Adrenal gland (tissue), 12 donors: ENCODE measurements around the gene LYPD6B. TPM values are rescaled to one million over a fixed set of nuclear protein-coding genes. Genes with fewer than 3 reads are reported as not detected.
A peak's percentile ranks its signal among the peaks of the same experiment; 100 is the strongest.

Experiments used
- DNase-seq, 7 donors: peaks; one replicate each; pipeline ENCODE4 v3.0.0-alpha.2; 2019 to 2020
- H3K27ac ChIP-seq, 5 donors: fragments of 200-600 bp; sonication (generic) in 4 of 5; 1 replicate in 3 of 5; 2 replicates in 2 of 5; pipeline versions ENCODE4 v1.5.1 to v1.8.0; 2016 to 2020; ENCODE audit warnings: mild to moderate bottlenecking in 1 of 5
- H3K27me3 ChIP-seq: fragments of 200-600 bp; 2 replicates; pipeline ENCODE4 v1.8.0; 2021
- H3K36me3 ChIP-seq, 2 donors: fragments of 200-600 bp; replicated peaks in 1 of 2; 1 replicate in 1 of 2; 2 replicates in 1 of 2; pipeline versions ENCODE4 v1.5.1 to v1.8.0; 2018 to 2022
- H3K4me1 ChIP-seq, 2 donors: fragments of 200-600 bp; replicated peaks in 1 of 2; 1 replicate in 1 of 2; 2 replicates in 1 of 2; pipeline versions ENCODE4 v1.5.1 to v1.8.0; 2018 to 2021
- H3K4me3 ChIP-seq, 4 donors: fragments of 200-600 bp; sonication (generic) in 3 of 4; one replicate each; pipeline ENCODE4 v1.5.1; 2016 to 2018
- H3K9me3 ChIP-seq, 3 donors: fragments of 200-600 bp; sonication (generic) in 1 of 3; replicated peaks in 1 of 3; 1 replicate in 2 of 3; 2 replicates in 1 of 3; pipeline versions ENCODE4 v1.5.1 to v1.8.0; 2016 to 2021
- POLR2A ChIP-seq, 2 donors: fragments of 450-650 bp; IDR thresholded peaks; one replicate each; pipeline ENCODE4 v1.6.1; 2017; ENCODE audit warnings: antibody characterized with exemption in 2 of 2, mild to moderate bottlenecking in 2 of 2, moderate library complexity in 1 of 2
- WGBS, 4 donors: extraction: QIAGEN DNeasy Blood & Tissue Kit in 2 of 4; methylation state at CpG; one replicate each; pipeline versions ENCODE4 v1.1.5 to v1.1.7; 2013 to 2017; 5-methylcytosine and 5-hydroxymethylcytosine counted together
- intact Hi-C, 2 donors: fragments of 100-400 bp; cut with DNase I; formaldehyde crosslinking; loops; one replicate each; pipeline versions ENCODE4 v1.14.1 to v1.15.0; 2022 to 2023
- polyA plus RNA-seq, 3 donors: library from polyadenylated mRNA; stranded (reverse); fragments of 200-250 nt in 2 of 3; fragments of 350-450 nt in 1 of 3; fragmentation: Illumina TruSeq in 1 of 3; extraction: RNeasy Lipid Tissue Mini Kit (QIAGEN cat#74804) in 1 of 3; gene quantifications; one replicate each; pipeline ENCODE4 v1.2.3, GENCODE V29; 2013 to 2014
- total RNA-seq, 9 donors: library from RNA; depleted of rRNA in 4 of 9; stranded (reverse); fragments of >200 nt in 4 of 9; fragments of 120-200 nt in 1 of 9; fragmentation: NEBNext Ultra II Directional in 1 of 9; extraction: Animal tissue kit (Norgen Biotek cat#: 25700) in 1 of 9; gene quantifications; one replicate each; pipeline versions ENCODE4 v1.1.0 to v1.2.4, GENCODE V29; 2013 to 2023
- TF ChIP-seq, protein P1 (sequence below), 6 experiments: fragments of 450-650 bp in 4 of 6; fragments of 200-600 bp in 2 of 6; sonication (generic) in 1 of 6; IDR thresholded peaks; 1 replicate in 5 of 6; 2 replicates in 1 of 6; pipeline versions ENCODE4 v1.5.1 to v1.8.0; 2016 to 2021; ENCODE audit warnings: antibody characterized with exemption in 6 of 6, mild to moderate bottlenecking in 2 of 6, moderate library complexity in 1 of 6
- donor health status: healthy with polysubstance abuse.
- donor health status: Bipolar disorder and iron deficiency.
- donor health status: DM: yes; HTN: yes; CAD: no.
- donor health status: DM: no; HTN: no; CAD: no.
- donor health status: DM: no; HTN: no; CAD: no.
- donor health status: DM: yes; HTN: yes; CAD: no.

LYPD6B gene
- total and polyA plus RNA-seq, 12 donors: 0.15 to 0.98 (median 0.50) TPM; not detected in 2

DNA sequence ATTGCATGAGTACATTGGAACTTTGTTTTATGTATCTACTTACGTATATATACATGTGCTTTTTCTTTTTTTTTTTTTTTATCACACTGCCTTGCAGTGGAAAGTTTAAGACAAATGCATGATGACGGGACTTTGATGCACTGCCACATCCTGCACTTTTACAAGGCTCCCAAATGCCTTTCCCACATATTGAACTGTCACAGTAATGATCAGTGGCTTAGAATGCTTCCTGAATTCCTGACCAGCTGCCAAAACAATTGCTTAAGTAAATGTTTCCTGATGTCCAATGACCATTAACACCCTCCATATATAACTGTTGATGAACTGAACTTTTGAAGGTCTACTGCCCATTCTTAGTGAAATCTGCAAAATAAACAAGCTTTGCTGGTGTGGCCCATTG is 60.2 kb downstream of the LYPD6B start:
- H3K9me3 ChIP-seq: no peaks in the 10 kb centered on the region
- no peak overlapping the region for H3K4me3 ChIP-seq
- intact Hi-C loops: no loop called here
- H3K36me3 ChIP-seq: no peaks in the 10 kb centered on the region
- peak in 1 of 7 donors; percentile 26 for DNase-seq
- no peak overlapping the region for H3K27ac ChIP-seq
- no peak for TF ChIP-seq POLR2A (IDR thresholded peaks at IDR 0.05)
- TF ChIP-seq, protein P1, sequence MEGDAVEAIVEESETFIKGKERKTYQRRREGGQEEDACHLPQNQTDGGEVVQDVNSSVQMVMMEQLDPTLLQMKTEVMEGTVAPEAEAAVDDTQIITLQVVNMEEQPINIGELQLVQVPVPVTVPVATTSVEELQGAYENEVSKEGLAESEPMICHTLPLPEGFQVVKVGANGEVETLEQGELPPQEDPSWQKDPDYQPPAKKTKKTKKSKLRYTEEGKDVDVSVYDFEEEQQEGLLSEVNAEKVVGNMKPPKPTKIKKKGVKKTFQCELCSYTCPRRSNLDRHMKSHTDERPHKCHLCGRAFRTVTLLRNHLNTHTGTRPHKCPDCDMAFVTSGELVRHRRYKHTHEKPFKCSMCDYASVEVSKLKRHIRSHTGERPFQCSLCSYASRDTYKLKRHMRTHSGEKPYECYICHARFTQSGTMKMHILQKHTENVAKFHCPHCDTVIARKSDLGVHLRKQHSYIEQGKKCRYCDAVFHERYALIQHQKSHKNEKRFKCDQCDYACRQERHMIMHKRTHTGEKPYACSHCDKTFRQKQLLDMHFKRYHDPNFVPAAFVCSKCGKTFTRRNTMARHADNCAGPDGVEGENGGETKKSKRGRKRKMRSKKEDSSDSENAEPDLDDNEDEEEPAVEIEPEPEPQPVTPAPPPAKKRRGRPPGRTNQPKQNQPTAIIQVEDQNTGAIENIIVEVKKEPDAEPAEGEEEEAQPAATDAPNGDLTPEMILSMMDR (IDR thresholded peaks at IDR 0.05): no peak
- no peaks in the 10 kb centered on the region for H3K4me1 ChIP-seq
- no peaks in the 10 kb centered on the region for H3K27me3 ChIP-seq
- 54 to 65% (median 60%) methylated on average over 2 of the region's 2 CpGs for WGBS, 4 donors

DNA sequence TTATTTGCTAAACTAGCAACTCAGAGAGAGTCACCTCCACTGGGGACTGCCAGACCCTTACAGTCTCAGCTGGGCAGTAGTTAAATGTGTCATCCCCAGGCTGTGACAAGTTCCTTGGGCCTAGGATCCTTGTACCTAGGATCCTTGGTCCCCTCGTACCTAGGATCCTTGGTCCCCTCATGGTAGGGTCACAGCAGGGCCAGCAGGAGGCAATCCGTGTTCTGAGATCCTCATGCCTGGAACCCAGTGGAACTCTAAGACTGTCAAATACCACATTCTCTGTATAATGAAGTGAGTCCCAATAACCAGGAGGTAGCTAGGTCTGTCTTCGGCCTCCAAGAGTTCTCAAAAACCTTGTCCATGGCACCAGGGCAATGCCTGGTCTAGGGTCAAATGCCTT is 60.8 kb downstream of the LYPD6B start:
- TF ChIP-seq, protein P1 (IDR thresholded peaks at IDR 0.05): no peak
- no peak for TF ChIP-seq POLR2A (IDR thresholded peaks at IDR 0.05)
- DNase-seq: no peak
- 50 to 96% (median 81%) methylated on average over 3 of the region's 3 CpGs for WGBS, 4 donors
- Histone ChIP-seq H3K27ac (no peak overlapping the region), H3K9me3 (no peaks in the 10 kb centered on the region), H3K27me3 (no peaks in the 10 kb centered on the region), H3K4me1 (no peaks in the 10 kb centered on the region), H3K36me3 (no peaks in the 10 kb centered on the region), H3K4me3 (no peak overlapping the region)
- intact Hi-C loops: no loop called here

DNA sequence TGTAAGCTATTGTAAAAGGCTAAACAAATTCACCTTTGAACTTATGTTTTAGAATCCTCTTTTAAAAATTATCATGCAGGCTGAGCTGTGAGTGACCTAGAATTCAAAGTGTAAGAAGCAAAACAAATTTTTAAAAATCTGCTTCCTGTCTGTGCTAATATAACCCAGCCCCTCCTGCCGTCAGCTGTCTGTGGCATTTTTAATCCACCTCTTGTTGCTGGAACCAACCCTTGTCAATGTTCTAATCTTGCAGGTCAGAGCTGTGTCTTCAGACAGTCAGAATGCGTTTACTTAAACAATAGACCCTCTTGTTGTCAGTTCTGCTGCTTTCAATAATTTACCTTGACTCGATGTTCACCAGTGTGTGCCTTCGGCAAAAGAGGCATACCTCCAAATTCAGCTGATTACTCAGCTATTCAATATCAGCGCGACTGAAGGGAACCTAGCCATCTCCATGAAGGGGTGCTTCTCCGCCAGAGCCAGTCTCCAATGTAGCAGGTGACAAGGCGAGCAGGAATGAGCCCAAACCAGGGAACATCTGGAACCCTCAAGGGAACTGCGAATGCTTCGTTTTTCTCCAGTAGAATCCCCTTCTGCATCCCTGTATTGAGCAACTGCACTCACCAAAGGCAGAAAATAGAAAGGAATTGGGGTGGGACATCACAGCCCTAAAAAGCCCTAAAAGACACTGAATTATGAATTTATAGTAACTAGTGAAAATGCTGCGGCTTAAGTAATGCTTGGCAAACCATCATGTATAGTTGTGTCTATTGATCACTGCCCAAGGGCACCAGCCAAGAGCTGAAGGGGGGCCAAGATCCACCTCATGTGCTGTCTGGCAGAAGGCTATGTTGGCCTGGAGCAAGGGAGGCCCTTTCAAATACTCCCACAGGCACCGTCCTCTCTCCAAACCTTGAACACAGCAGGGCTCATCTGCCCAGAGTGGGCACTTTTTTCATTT is 62.5 kb downstream of the LYPD6B start:
- H3K9me3 ChIP-seq: no peaks in the 10 kb centered on the region
- TF ChIP-seq, protein P1 (IDR thresholded peaks at IDR 0.05): no peak
- TF ChIP-seq POLR2A (IDR thresholded peaks at IDR 0.05): no peak
- intact Hi-C loops: no loop called here

DNA sequence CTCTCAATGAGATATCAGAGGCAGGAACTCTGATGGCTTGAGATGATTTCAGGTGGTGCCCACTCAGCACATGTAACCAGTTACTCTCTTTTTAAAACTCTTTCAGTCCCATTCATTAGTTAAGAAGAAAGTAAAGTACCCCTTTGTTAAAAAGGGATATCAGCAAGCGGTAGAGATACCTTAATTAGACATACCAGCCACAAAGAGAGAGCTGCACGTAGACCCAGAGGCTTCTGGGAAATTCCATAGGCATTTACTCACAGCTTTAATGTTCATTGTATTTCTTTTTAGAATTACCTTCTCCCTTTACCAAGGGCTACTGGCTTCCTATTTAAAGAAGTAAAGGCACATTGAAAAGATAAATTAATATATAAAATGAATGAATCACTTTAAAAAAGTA is 63.3 kb downstream of the LYPD6B start:
- DNase-seq: no peak
- intact Hi-C loops: no loop called here
- Histone ChIP-seq H3K4me3 (no peak overlapping the region), H3K9me3 (no peaks in the 10 kb centered on the region), H3K36me3 (no peaks in the 10 kb centered on the region), H3K4me1 (no peaks in the 10 kb centered on the region), H3K27me3 (no peaks in the 10 kb centered on the region), H3K27ac (no peak overlapping the region)
- TF ChIP-seq, protein P1 (IDR thresholded peaks at IDR 0.05): no peak
- no peak for TF ChIP-seq POLR2A (IDR thresholded peaks at IDR 0.05)
- WGBS, 4 donors: 83 to 89% (median 86%) methylated on average over 2 of the region's 2 CpGs

More for the DNA sequence above, 62.5 kb downstream of the LYPD6B start:
- H3K4me3 ChIP-seq: no peak overlapping the region
- H3K4me1 ChIP-seq: no peaks in the 10 kb centered on the region
- no peak overlapping the region for H3K27ac ChIP-seq
- H3K36me3 ChIP-seq: no peaks in the 10 kb centered on the region
- H3K27me3 ChIP-seq: no peaks in the 10 kb centered on the region
- no peak for DNase-seq
- 79 to 81% (median 81%) methylated on average over 12 of the region's 12 CpGs for WGBS, 4 donors
